ENCODE results near the gene SCN11A. TPM values are rescaled to one million over a fixed set of nuclear protein-coding genes. Genes with fewer than 3 reads are reported as not detected.

The SCN11A gene
- polyA plus RNA-seq, 3 donors, result not detected

GRCh38 chr3:39038165-39038564, 13.6 kb downstream of the SCN11A start:
- intact Hi-C loops (cut with micrococcal nuclease), result no loop called here
- no peak overlapping the region for H3K4me3 Mint-ChIP-seq
- Histone ChIP-seq H3K36me3 (replicated peaks in 1 of 2; ENCODE audit: control insufficient read depth in 1 of 2, insufficient read depth in 2 of 2, low read length in 2 of 2) (no peaks in the 10 kb centered on the region), H3K4me2 (replicated peaks; ENCODE audit: extremely low read depth, low read length, poor library complexity, severe bottlenecking) (no peak overlapping the region), H3K9ac (ENCODE audit: insufficient read depth, low read length, poor library complexity, severe bottlenecking) (no peak overlapping the region), H3K9me3 (replicated peaks in 1 of 2; ENCODE audit: control insufficient read depth in 1 of 2, insufficient read depth in 1 of 2, low read length in 2 of 2) (peaks cover 0 to 10% of the 10 kb centered on the region in 2 donors), H3K27me3 (ENCODE audit: control insufficient read depth in 2 of 2, insufficient read depth in 2 of 2, low read length in 2 of 2) (no peaks in the 10 kb centered on the region), H2AFZ (ENCODE audit: insufficient read depth, low read depth, low read length, poor library complexity, severe bottlenecking) (no peak overlapping the region), H3K4me3 (replicated peaks in 1 of 3; ENCODE audit: low read depth in 2 of 3, low read length in 3 of 3) (no peak overlapping the region), H4K20me1 (ENCODE audit: insufficient read depth, low read length) (no peaks in the 10 kb centered on the region), H3K27ac (ENCODE audit: low read depth in 1 of 2, low read length in 2 of 2) (no peak overlapping the region), H3K79me2 (ENCODE audit: insufficient read depth, low read length) (no peaks in the 10 kb centered on the region), H3K4me1 (ENCODE audit: control insufficient read depth in 1 of 2, insufficient read depth in 2 of 2, low read length in 2 of 2) (no peaks in the 10 kb centered on the region)
- peaks cover 0 to 10% (median 6%) of the 10 kb centered on the region in 7 donors for H3K9me3 Mint-ChIP-seq
- DNase-seq, result no peak
- peaks cover 3% of the 10 kb centered on the region for H3K4me1 Mint-ChIP-seq
- H3K27me3 Mint-ChIP-seq (ENCODE audit: low read depth in 3 of 3), result peaks cover 2 to 8% (median 6%) of the 10 kb centered on the region in 3 donors
- no peak overlapping the region for H3K27ac Mint-ChIP-seq
- no peak for TF ChIP-seq CTCF (IDR thresholded peaks at IDR 0.05)
- no peaks in the 10 kb centered on the region for H3K36me3 Mint-ChIP-seq

- no peaks in the 10 kb centered on the region for H3K36me3 ChIP-seq (replicated peaks in 1 of 2; ENCODE audit: control insufficient read depth in 1 of 2, insufficient read depth in 2 of 2, low read length in 2 of 2)
- no peak overlapping the region for H3K4me3 ChIP-seq (replicated peaks in 1 of 3; ENCODE audit: low read depth in 2 of 3, low read length in 3 of 3)
- H3K27ac Mint-ChIP-seq, result no peak overlapping the region
- H3K4me1 ChIP-seq (ENCODE audit: control insufficient read depth in 1 of 2, insufficient read depth in 2 of 2, low read length in 2 of 2), result peaks cover 6% of the 10 kb centered on the region in 2 donors
- no peak overlapping the region for H3K9ac ChIP-seq (ENCODE audit: insufficient read depth, low read length, poor library complexity, severe bottlenecking)
- H3K27ac ChIP-seq (ENCODE audit: low read depth in 1 of 2, low read length in 2 of 2), result no peak overlapping the region
- DNase-seq, result no peak
- intact Hi-C loops (cut with micrococcal nuclease), result loop anchor here in 1 of 2 donors (5.0 kb wide), 1 partner anchor 507 kb away; no protein-coding TSS in a partner anchor
- peaks cover 8% of the 10 kb centered on the region for H3K4me1 Mint-ChIP-seq
- H3K79me2 ChIP-seq (ENCODE audit: insufficient read depth, low read length), result no peaks in the 10 kb centered on the region
- no peak overlapping the region for H3K4me3 Mint-ChIP-seq
- WGBS (ENCODE audit: insufficient coverage), result no CpG with 5 or more reads among the region's 1 CpG
- H4K20me1 ChIP-seq (ENCODE audit: insufficient read depth, low read length), result no peaks in the 10 kb centered on the region
- no peaks in the 10 kb centered on the region for H3K27me3 ChIP-seq (ENCODE audit: control insufficient read depth in 2 of 2, insufficient read depth in 2 of 2, low read length in 2 of 2)
- H3K9me3 Mint-ChIP-seq, result peaks cover 0 to 2% (median 0%) of the 10 kb centered on the region in 7 donors
- no peak overlapping the region for H3K4me2 ChIP-seq (replicated peaks; ENCODE audit: extremely low read depth, low read length, poor library complexity, severe bottlenecking)
- no peaks in the 10 kb centered on the region for H3K36me3 Mint-ChIP-seq
- no peaks in the 10 kb centered on the region for H3K9me3 ChIP-seq (replicated peaks in 1 of 2; ENCODE audit: control insufficient read depth in 1 of 2, insufficient read depth in 1 of 2, low read length in 2 of 2)
- no peak overlapping the region for H2AFZ ChIP-seq (ENCODE audit: insufficient read depth, low read depth, low read length, poor library complexity, severe bottlenecking)
- no peak for TF ChIP-seq CTCF (IDR thresholded peaks at IDR 0.05)
- H3K27me3 Mint-ChIP-seq (ENCODE audit: low read depth in 3 of 3), result peaks cover 4 to 7% (median 5%) of the 10 kb centered on the region in 3 donors
These were observed 22.2 kb downstream of the SCN11A start for GRCh38 chr3:39029556-39029955.
